ENCODE measurements around the gene MAGEA4. TPM values are rescaled to one million over a fixed set of nuclear protein-coding genes. Genes with fewer than 3 reads are reported as not detected.

The MAGEA4 gene
- total and polyA plus RNA-seq, 2 donors (not counting 3 experiments of a cell fraction or from before 2014, with no cell fraction given) = not detected

DNA sequence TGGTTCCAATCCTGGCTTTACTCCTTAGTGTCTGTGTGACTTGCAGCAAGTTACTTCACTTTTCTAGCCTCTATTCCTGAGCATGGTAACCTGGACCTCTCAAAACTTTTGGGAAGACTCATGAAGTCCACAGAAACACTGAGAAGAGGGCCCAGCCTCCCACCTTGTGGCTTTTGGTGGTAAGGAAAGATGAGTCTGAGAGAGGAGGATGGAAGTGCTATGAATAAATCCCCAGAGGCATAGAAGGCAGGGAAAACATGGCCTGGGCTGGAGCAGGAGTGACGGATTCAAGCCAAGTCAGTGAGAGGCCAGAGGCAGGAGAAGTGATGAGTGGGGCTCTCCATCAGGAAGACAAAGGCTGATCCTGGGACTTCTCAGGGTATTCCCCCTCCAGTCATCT, 10.9 kb upstream of the MAGEA4 start:
- no peak for TF ChIP-seq EZH2 (IDR thresholded peaks at IDR 0.05; ENCODE audit: borderline replicate concordance, low read depth, low read length, severe bottlenecking)
- no peak for TF ChIP-seq FOS (IDR thresholded peaks at IDR 0.05; ENCODE audit: borderline replicate concordance, insufficient read depth, low read length)
- TF ChIP-seq MYC (IDR thresholded peaks at IDR 0.05; ENCODE audit: low read depth, low read length) = no peak
- no peak for TF ChIP-seq POLR2A (IDR thresholded peaks at IDR 0.05; ENCODE audit: low read depth, low read length)
- TF ChIP-seq, protein P1, sequence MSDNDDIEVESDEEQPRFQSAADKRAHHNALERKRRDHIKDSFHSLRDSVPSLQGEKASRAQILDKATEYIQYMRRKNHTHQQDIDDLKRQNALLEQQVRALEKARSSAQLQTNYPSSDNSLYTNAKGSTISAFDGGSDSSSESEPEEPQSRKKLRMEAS (IDR thresholded peaks at IDR 0.05; ENCODE audit: insufficient read depth, insufficient read length) = no peak
- no peak for TF ChIP-seq JUN (IDR thresholded peaks at IDR 0.05; ENCODE audit: borderline replicate concordance, insufficient read depth, insufficient read length, low read depth)
- TF ChIP-seq, protein P2, sequence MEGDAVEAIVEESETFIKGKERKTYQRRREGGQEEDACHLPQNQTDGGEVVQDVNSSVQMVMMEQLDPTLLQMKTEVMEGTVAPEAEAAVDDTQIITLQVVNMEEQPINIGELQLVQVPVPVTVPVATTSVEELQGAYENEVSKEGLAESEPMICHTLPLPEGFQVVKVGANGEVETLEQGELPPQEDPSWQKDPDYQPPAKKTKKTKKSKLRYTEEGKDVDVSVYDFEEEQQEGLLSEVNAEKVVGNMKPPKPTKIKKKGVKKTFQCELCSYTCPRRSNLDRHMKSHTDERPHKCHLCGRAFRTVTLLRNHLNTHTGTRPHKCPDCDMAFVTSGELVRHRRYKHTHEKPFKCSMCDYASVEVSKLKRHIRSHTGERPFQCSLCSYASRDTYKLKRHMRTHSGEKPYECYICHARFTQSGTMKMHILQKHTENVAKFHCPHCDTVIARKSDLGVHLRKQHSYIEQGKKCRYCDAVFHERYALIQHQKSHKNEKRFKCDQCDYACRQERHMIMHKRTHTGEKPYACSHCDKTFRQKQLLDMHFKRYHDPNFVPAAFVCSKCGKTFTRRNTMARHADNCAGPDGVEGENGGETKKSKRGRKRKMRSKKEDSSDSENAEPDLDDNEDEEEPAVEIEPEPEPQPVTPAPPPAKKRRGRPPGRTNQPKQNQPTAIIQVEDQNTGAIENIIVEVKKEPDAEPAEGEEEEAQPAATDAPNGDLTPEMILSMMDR (IDR thresholded peaks at IDR 0.05; ENCODE audit: extremely low read depth in 1 of 2, insufficient read depth in 1 of 2, low read depth in 1 of 2, low read length in 2 of 2) = no peak
- TF ChIP-seq GATA2 (IDR thresholded peaks at IDR 0.05; ENCODE audit: insufficient read depth, insufficient read length, low read depth, low read length) = no peak
- no peak for TF ChIP-seq POLR2AphosphoS5 (IDR thresholded peaks at IDR 0.05; ENCODE audit: insufficient read depth, low read depth, low read length)
- H2AFZ ChIP-seq (ENCODE audit: low read depth, low read length) = no peak overlapping the region
- no peak overlapping the region for H3K4me2 ChIP-seq (ENCODE audit: insufficient read depth, low read length)
- H3K79me2 ChIP-seq (ENCODE audit: control insufficient read depth, insufficient read depth, low read length) = no peaks in the 10 kb centered on the region
- H3K27me3 ChIP-seq (ENCODE audit: control insufficient read depth in 2 of 2, insufficient read depth in 2 of 2, low read length in 2 of 2) = no peaks in the 10 kb centered on the region
- intact Hi-C loops (cut with micrococcal nuclease) (no loop called here), dilution Hi-C loops (cut with MboI; ENCODE audit: extremely low pct_ligation_motif_present, low sequenced_read_pairs) (no loop called here)
- DNase-seq (ENCODE audit: low read depth, low spot score) = no peak
- H4K20me1 ChIP-seq (replicated peaks; ENCODE audit: control insufficient read depth, extremely low read depth, insufficient read depth, low read length) = no peaks in the 10 kb centered on the region
- H3K36me3 ChIP-seq (ENCODE audit: control insufficient read depth in 2 of 2, extremely low read depth in 1 of 2, insufficient read depth in 2 of 2, low read length in 2 of 2) = no peaks in the 10 kb centered on the region
- no peak overlapping the region for H3K9ac ChIP-seq (replicated peaks; ENCODE audit: extremely low read depth, insufficient read depth, low read length)
- FAIRE-seq = no peak
- H3K27ac ChIP-seq (ENCODE audit: insufficient read depth, low read depth, low read length) = no peak overlapping the region
- CTCF ChIA-PET = interaction anchor here (1.0 kb wide), 2 partner anchors 21 to 77 kb away, joined by 4 to 5 read pairs; no protein-coding TSS in a partner anchor
- H3K4me1 ChIP-seq (ENCODE audit: control insufficient read depth, extremely low read depth, insufficient read depth, low read length) = peaks cover 12% of the 10 kb centered on the region
- BruUV-seq (replicated peaks) = no TSS peak
- H3K4me3 ChIP-seq (replicated peaks in 1 of 3; ENCODE audit: insufficient read depth in 1 of 3, low read depth in 1 of 3, low read length in 3 of 3) = no peak overlapping the region
- H3K9me3 ChIP-seq (replicated peaks; ENCODE audit: control insufficient read depth, insufficient read depth, low read length) = no peaks in the 10 kb centered on the region
- POLR2A ChIA-PET = no interaction called here
- no peaks in the 10 kb centered on the region for H3K9me1 ChIP-seq (replicated peaks; ENCODE audit: control insufficient read depth, extremely low read depth, insufficient read depth, low read length)
